CD4-positive, alpha-beta T cell treated with Interleukin-4 for 4 hours (primary cell): ENCODE results near the gene TSHR.

Experiments
- DNase-seq: peaks from one replicate; pipeline ENCODE4 v3.0.0-alpha.2; 2020

Gene TSHR

GRCh38 chr14:81144824-81145603 lies 189.6 kb downstream of the TSHR start:
- no peak for DNase-seq

GRCh38 chr14:81147140-81147897 lies 191.9 kb downstream of the TSHR start:
- no peak for DNase-seq

GRCh38 chr14:81148635-81149034 lies 193.2 kb downstream of the TSHR start:
- DNase-seq: no peak

GRCh38 chr14:81153187-81153586 lies 197.8 kb downstream of the TSHR start:
- no peak for DNase-seq

GRCh38 chr14:81157431-81157830 lies 202.0 kb downstream of the TSHR start:
- DNase-seq: no peak

GRCh38 chr14:81161088-81161487 lies 205.7 kb downstream of the TSHR start:
- DNase-seq: no peak

GRCh38 chr14:81161749-81162148 lies 206.3 kb downstream of the TSHR start:
- DNase-seq: no peak

- no peak for DNase-seq
Measured at GRCh38 chr14:81162941-81163340, 207.5 kb downstream of the TSHR start.

- peak; percentile 55 for DNase-seq
Measured at GRCh38 chr14:81164167-81164774, 208.8 kb downstream of the TSHR start.

- no peak for DNase-seq
Measured at GRCh38 chr14:81165188-81165587, 209.8 kb downstream of the TSHR start.

- DNase-seq: no peak
Measured at GRCh38 chr14:81166121-81166520, 210.7 kb downstream of the TSHR start.

GRCh38 chr14:81169267-81169666 lies 213.8 kb downstream of the TSHR start:
- DNase-seq: no peak

GRCh38 chr14:81169711-81170103 lies 214.3 kb downstream of the TSHR start:
- no peak for DNase-seq

- peak; percentile 88 for DNase-seq
Measured at GRCh38 chr14:81170104-81170828, 214.8 kb downstream of the TSHR start.

- DNase-seq: no peak
Measured at GRCh38 chr14:81170829-81171195, 215.4 kb downstream of the TSHR start.

- DNase-seq: no peak
Measured at GRCh38 chr14:81172353-81172752, 216.9 kb downstream of the TSHR start.

GRCh38 chr14:81172881-81173280 lies 217.5 kb downstream of the TSHR start:
- no peak for DNase-seq

- DNase-seq: peak; percentile 22
Measured at GRCh38 chr14:81176241-81176640, 220.8 kb downstream of the TSHR start.

- DNase-seq: no peak
Measured at GRCh38 chr14:81177225-81177624, 221.8 kb downstream of the TSHR start.

GRCh38 chr14:81178063-81178462 lies 222.6 kb downstream of the TSHR start:
- no peak for DNase-seq

- DNase-seq: no peak
Measured at GRCh38 chr14:81179631-81180030, 224.2 kb downstream of the TSHR start.

- DNase-seq: no peak
Measured at GRCh38 chr14:81187832-81188522, 232.6 kb downstream of the TSHR start.

GRCh38 chr14:81192594-81192993 lies 237.2 kb downstream of the TSHR start:
- DNase-seq: peak; percentile 39
